ENCODE results near the gene TBC1D17.

TBC1D17 gene

GRCh38 chr19:49877020-49877878, at the start of gene TBC1D17, which contains the start of gene AKT1S1:
TBC1D17 (plus strand) TSS chr19:49877702; CDS start chr19:49877724, 22 bp downstream.
AKT1S1 (minus strand) TSS chr19:49877355; CDS start chr19:49873295, 4,060 bp downstream.
- DNase-seq (ENCODE audit: low read depth): peak; percentile 100

- DNase-seq (ENCODE audit: low read depth): no peak
Observed at GRCh38 chr19:49829200-49829599, 48.3 kb upstream of the TBC1D17 start.

- no peak for DNase-seq (ENCODE audit: low read depth)
Observed at GRCh38 chr19:49829721-49830120, 47.8 kb upstream of the TBC1D17 start.

- no peak for DNase-seq (ENCODE audit: low read depth)
Observed at GRCh38 chr19:49830766-49831165, 46.7 kb upstream of the TBC1D17 start.

- no peak for DNase-seq (ENCODE audit: low read depth)
Observed at GRCh38 chr19:49831592-49831991, 45.9 kb upstream of the TBC1D17 start.

- no peak for DNase-seq (ENCODE audit: low read depth)
Observed at GRCh38 chr19:49832556-49832955, 44.9 kb upstream of the TBC1D17 start.

- no peak for DNase-seq (ENCODE audit: low read depth)
Observed at GRCh38 chr19:49833599-49833998, 43.9 kb upstream of the TBC1D17 start.

- no peak for DNase-seq (ENCODE audit: low read depth)
Observed at GRCh38 chr19:49835562-49835961, 41.9 kb upstream of the TBC1D17 start.

GRCh38 chr19:49836176-49837008, 41.1 kb upstream of the TBC1D17 start:
- DNase-seq (ENCODE audit: low read depth): no peak

- peak; percentile 61 for DNase-seq (ENCODE audit: low read depth)
Observed at GRCh38 chr19:49837009-49837310, 40.5 kb upstream of the TBC1D17 start.

GRCh38 chr19:49837425-49837824, 40.1 kb upstream of the TBC1D17 start:
- no peak for DNase-seq (ENCODE audit: low read depth)

- no peak for DNase-seq (ENCODE audit: low read depth)
Observed at GRCh38 chr19:49838885-49839588, 38.5 kb upstream of the TBC1D17 start.

- DNase-seq (ENCODE audit: low read depth): no peak
Observed at GRCh38 chr19:49839713-49840112, 37.8 kb upstream of the TBC1D17 start.

- DNase-seq (ENCODE audit: low read depth): no peak
Observed at GRCh38 chr19:49840321-49840720, 37.2 kb upstream of the TBC1D17 start.

GRCh38 chr19:49840736-49841249, 36.7 kb upstream of the TBC1D17 start:
- DNase-seq (ENCODE audit: low read depth): no peak

- no peak for DNase-seq (ENCODE audit: low read depth)
Observed at GRCh38 chr19:49843265-49843664, 34.2 kb upstream of the TBC1D17 start.

- DNase-seq (ENCODE audit: low read depth): no peak
Observed at GRCh38 chr19:49844138-49845095, 33.1 kb upstream of the TBC1D17 start.

- no peak for DNase-seq (ENCODE audit: low read depth)
Observed at GRCh38 chr19:49845414-49845813, 32.1 kb upstream of the TBC1D17 start.

GRCh38 chr19:49846408-49846807, 31.1 kb upstream of the TBC1D17 start:
- DNase-seq (ENCODE audit: low read depth): no peak

- DNase-seq (ENCODE audit: low read depth): peak; percentile 94
Observed at GRCh38 chr19:49847731-49848696, 29.5 kb upstream of the TBC1D17 start.

All from ELR (cell line).